ENCODE data around the gene FILIP1L. TPM values are rescaled to one million over a fixed set of nuclear protein-coding genes. Genes with fewer than 3 reads are reported as not detected.

The FILIP1L gene
- total and polyA plus RNA-seq, 2 of the 4 experiments (the other 2 are of a cell fraction), result 11.5 to 19.9 TPM

GRCh38 chr3:99966662-99967416 is 147.5 kb downstream of the FILIP1L start:
- Histone ChIP-seq H3K27me3 (ENCODE audit: control insufficient read depth, insufficient read depth, low read length) (no peaks in the 10 kb centered on the region), H3K9me1 (ENCODE audit: insufficient read depth, low read length) (peaks cover 6% of the 10 kb centered on the region), H3K4ac (ENCODE audit: low read depth, low read length) (peak overlapping the region; percentile 86), H3K9me3 (ENCODE audit: control insufficient read depth, insufficient read depth, low read length) (no peaks in the 10 kb centered on the region), H4K20me1 (ENCODE audit: insufficient read depth, low read length) (no peaks in the 10 kb centered on the region), H3K56ac (ENCODE audit: extremely low read depth, insufficient read depth, low read length) (no peak overlapping the region), H2AFZ (replicated peaks; ENCODE audit: low read length, poor library complexity) (no peak overlapping the region), H3K18ac (ENCODE audit: low read depth, low read length) (0 out of 2 replicates have a peak overlapping the region, but pooled peaks have one; percentile 76), H2AK5ac (ENCODE audit: low read depth, low read length) (peak overlapping the region; percentile 8; the same call in 1 of the 2 replicates), H2BK20ac (ENCODE audit: low read depth, low read length) (peak overlapping the region; percentile 31; the same call in 1 of the 2 replicates), H2BK15ac (ENCODE audit: low read depth, low read length) (peak overlapping the region; percentile 59; the same call in 1 of the 3 replicates), H3K4me2 (ENCODE audit: low read depth, low read length) (peak overlapping the region; percentile 38), H4K8ac (ENCODE audit: low read depth in 2 of 2, low read length in 2 of 2) (peak overlapping the region in 1 of 2 experiments; percentile 58; a peak in 2 of 4 replicates), H3K9ac (ENCODE audit: low read depth, low read length) (no peak overlapping the region), H3K4me1 (ENCODE audit: control insufficient read depth, insufficient read depth, low read length) (peaks cover 19% of the 10 kb centered on the region), H3K4me3 (ENCODE audit: insufficient read depth, low read depth, low read length) (no peak overlapping the region), H3K14ac (replicated peaks; ENCODE audit: low read depth, low read length) (peak overlapping the region; percentile 74), H3K27ac (ENCODE audit: insufficient read depth, low read length) (peak overlapping the region; percentile 64; the same call in 1 of the 2 replicates), H2BK5ac (ENCODE audit: low read depth, low read length, poor library complexity, severe bottlenecking) (peak overlapping the region; percentile 46), H2AK9ac (replicated peaks; ENCODE audit: low read depth, low read length, poor library complexity) (peak overlapping the region; percentile 37), H4K91ac (ENCODE audit: insufficient read depth, low read depth, low read length) (peak overlapping the region; percentile 48), H4K5ac (ENCODE audit: low read depth, low read length) (peak overlapping the region; percentile 70; the same call in 1 of the 2 replicates), H2BK120ac (ENCODE audit: low read depth, low read length) (peak overlapping the region; percentile 43; the same call in 1 of the 2 replicates), H3K79me1 (ENCODE audit: low read depth in 1 of 2, low read length in 2 of 2) (peaks cover 13 to 16% of the 10 kb centered on the region in 2 experiments; a peak in 3 of 4 replicates), H3K23ac (ENCODE audit: low read depth, low read length) (peak overlapping the region; percentile 14; the same call in 1 of the 2 replicates), H3K36me3 (ENCODE audit: control insufficient read depth, insufficient read depth, low read length) (no peaks in the 10 kb centered on the region)
- DNase-seq (peak; percentile 68), ATAC-seq (ENCODE audit: low read depth) (peak; percentile 10; the same call in 1 of the 2 replicates)
- POLR2A ChIA-PET (ENCODE audit: unreplicated experiment), result interaction anchor here (1.1 kb wide), 1 partner anchor 526 kb away, joined by 4 read pairs; the partner anchor contains the start of gene TMEM45A
- no TSS peak for BruUV-seq (replicated peaks)
- WGBS, 2 experiments (ENCODE audit: extremely low coverage in 2 of 2, insufficient read length in 1 of 2), result 100% methylated on average over 5 of the region's 7 CpGs; no CpG with 5 or more reads in 1 of the 2 experiments
- intact Hi-C loops (cut with micrococcal nuclease), result no loop called here
- dilution Hi-C loops (cut with HindIII; ENCODE audit: low sequenced_read_pairs, unreplicated experiment), result no loop called here
- in situ Hi-C loops (cut with MboI; ENCODE audit: low sequenced_read_pairs), result loop anchor here (25.0 kb wide), 1 partner anchor 95 kb away; no protein-coding TSS in a partner anchor
- CTCF ChIA-PET, result no interaction called here
- no peak for TF ChIP-seq RAD21 (IDR thresholded peaks at IDR 0.05; ENCODE audit: low read length)
- TF ChIP-seq RCOR1 (IDR thresholded peaks at IDR 0.05; ENCODE audit: insufficient replicate concordance, low read length), result no peak
- no peak for TF ChIP-seq NFE2L2 (IDR thresholded peaks at IDR 0.05; ENCODE audit: low read depth, low read length)
- no peak for TF ChIP-seq MAZ (IDR thresholded peaks at IDR 0.05; ENCODE audit: borderline replicate concordance, low read depth, low read length)
- no peak for TF ChIP-seq RFX5 (IDR thresholded peaks at IDR 0.05; ENCODE audit: low read depth, low read length)
- TF ChIP-seq CTCF (conservative IDR thresholded peaks at IDR 0.05; ENCODE audit: low read depth, low read length), result no peak
- no peak for TF ChIP-seq ELK1 (IDR thresholded peaks at IDR 0.05; ENCODE audit: borderline replicate concordance, low read depth, low read length)
- TF ChIP-seq CEBPB (IDR thresholded peaks at IDR 0.05; ENCODE audit: low read depth, low read length), result no peak
- TF ChIP-seq MXI1 (IDR thresholded peaks at IDR 0.05; ENCODE audit: borderline replicate concordance, low read depth, low read length), result no peak
- TF ChIP-seq FOS (IDR thresholded peaks at IDR 0.05; ENCODE audit: low read depth, low read length), result no peak
- TF ChIP-seq USF2 (IDR thresholded peaks at IDR 0.05; ENCODE audit: low read depth, low read length), result no peak
- no peak for TF ChIP-seq CHD1 (IDR thresholded peaks at IDR 0.05; ENCODE audit: low read depth, low read length)
- no peak for TF ChIP-seq POLR2A (IDR thresholded peaks at IDR 0.05; ENCODE audit: low read depth, low read length)
- TF ChIP-seq MAFK (IDR thresholded peaks at IDR 0.05; ENCODE audit: low read depth, low read length), result no peak

Measured in IMR-90 (cell line).